ENCODE measurements around the gene BTD. TPM values are rescaled to one million over a fixed set of nuclear protein-coding genes. Genes with fewer than 3 reads are reported as not detected.

The BTD gene
- total RNA-seq, 1 donor from 2014 or later, result 15.3 TPM

GRCh38 chr3:15636028-15636709 lies 34.6 kb downstream of the BTD start:
- TF ChIP-seq CTCF (IDR thresholded peaks at IDR 0.05; ENCODE audit: insufficient read depth, low read length, poor library complexity, severe bottlenecking), result no peak
- Histone ChIP-seq H3K27me3 (ENCODE audit: control insufficient read depth, insufficient read depth, low read length) (no peaks in the 10 kb centered on the region), H3K4me3 (ENCODE audit: low read depth, low read length) (no peak overlapping the region), H3K36me3 (ENCODE audit: control insufficient read depth, insufficient read depth, low read length) (no peaks in the 10 kb centered on the region)
- no peak for DNase-seq (ENCODE audit: low read depth)

- Histone ChIP-seq H3K36me3 (ENCODE audit: control insufficient read depth, insufficient read depth, low read length) (no peaks in the 10 kb centered on the region), H3K4me3 (ENCODE audit: low read depth, low read length) (no peak overlapping the region), H3K27me3 (ENCODE audit: control insufficient read depth, insufficient read depth, low read length) (no peaks in the 10 kb centered on the region)
- DNase-seq (ENCODE audit: low read depth), result no peak
- TF ChIP-seq CTCF (IDR thresholded peaks at IDR 0.05; ENCODE audit: insufficient read depth, low read length, poor library complexity, severe bottlenecking), result no peak
Measured at GRCh38 chr3:15637131-15637951, 35.8 kb downstream of the BTD start.

- Histone ChIP-seq H3K4me3 (ENCODE audit: low read depth, low read length) (no peak overlapping the region), H3K27me3 (ENCODE audit: control insufficient read depth, insufficient read depth, low read length) (no peaks in the 10 kb centered on the region), H3K36me3 (ENCODE audit: control insufficient read depth, insufficient read depth, low read length) (no peaks in the 10 kb centered on the region)
- TF ChIP-seq CTCF (IDR thresholded peaks at IDR 0.05; ENCODE audit: insufficient read depth, low read length, poor library complexity, severe bottlenecking), result no peak
- no peak for DNase-seq (ENCODE audit: low read depth)
Measured at GRCh38 chr3:15638193-15638890, 36.8 kb downstream of the BTD start.

DNA sequence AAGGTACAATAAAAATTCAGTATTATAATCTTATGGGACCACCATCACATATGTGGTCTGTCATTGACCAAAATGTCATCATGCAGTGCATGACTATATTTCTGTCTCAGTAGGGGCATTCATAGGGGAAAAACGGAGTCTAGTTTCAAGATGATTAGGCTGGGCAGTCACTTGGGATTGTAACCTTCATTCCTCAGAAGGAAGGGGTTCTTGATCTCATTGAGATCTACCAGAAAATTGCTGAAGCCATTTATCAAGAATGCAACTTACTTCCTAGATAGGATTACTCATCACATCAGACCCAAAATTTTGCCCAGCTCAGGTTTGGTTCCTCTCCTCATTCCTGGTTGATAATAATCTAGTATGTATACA lies 37.3 kb downstream of the BTD start:
- Histone ChIP-seq H3K4me3 (ENCODE audit: low read depth, low read length) (no peak overlapping the region), H3K36me3 (ENCODE audit: control insufficient read depth, insufficient read depth, low read length) (no peaks in the 10 kb centered on the region), H3K27me3 (ENCODE audit: control insufficient read depth, insufficient read depth, low read length) (no peaks in the 10 kb centered on the region)
- no peak for DNase-seq (ENCODE audit: low read depth)
- no peak for TF ChIP-seq CTCF (IDR thresholded peaks at IDR 0.05; ENCODE audit: insufficient read depth, low read length, poor library complexity, severe bottlenecking)

DNA sequence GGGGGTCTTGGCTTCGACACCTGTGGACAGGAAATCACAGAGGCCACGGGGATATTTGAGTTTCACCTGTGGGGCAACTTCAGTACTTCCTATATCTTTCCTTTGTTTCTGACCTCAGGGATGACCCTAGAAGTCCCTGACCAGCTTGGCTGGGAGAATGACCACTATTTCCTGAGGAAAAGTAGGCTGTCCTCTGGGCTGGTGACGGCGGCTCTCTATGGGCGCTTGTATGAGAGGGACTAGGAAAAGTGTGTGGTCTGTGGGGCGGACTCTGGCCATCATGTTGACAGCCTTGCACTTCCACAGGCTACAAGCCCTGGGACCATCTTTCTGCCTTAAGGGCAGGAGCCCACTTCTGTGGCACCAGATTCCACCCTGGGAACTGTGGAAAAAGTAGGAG lies 43.7 kb downstream of the BTD start:
- TF ChIP-seq CTCF (IDR thresholded peaks at IDR 0.05; ENCODE audit: insufficient read depth, low read length, poor library complexity, severe bottlenecking), result no peak
- H3K36me3 ChIP-seq (ENCODE audit: control insufficient read depth, insufficient read depth, low read length), result no peaks in the 10 kb centered on the region
- H3K4me3 ChIP-seq (ENCODE audit: low read depth, low read length), result no peak overlapping the region
- DNase-seq (ENCODE audit: low read depth), result no peak
- H3K27me3 ChIP-seq (ENCODE audit: control insufficient read depth, insufficient read depth, low read length), result no peaks in the 10 kb centered on the region
